Measurements from ENCODE around the gene ISL1. TPM values are rescaled to one million over a fixed set of nuclear protein-coding genes. Genes with fewer than 3 reads are reported as not detected.

Gene ISL1
- total and polyA plus RNA-seq, 2 donors (not counting 1 experiment from before 2014, with no cell fraction given): not detected

DNA sequence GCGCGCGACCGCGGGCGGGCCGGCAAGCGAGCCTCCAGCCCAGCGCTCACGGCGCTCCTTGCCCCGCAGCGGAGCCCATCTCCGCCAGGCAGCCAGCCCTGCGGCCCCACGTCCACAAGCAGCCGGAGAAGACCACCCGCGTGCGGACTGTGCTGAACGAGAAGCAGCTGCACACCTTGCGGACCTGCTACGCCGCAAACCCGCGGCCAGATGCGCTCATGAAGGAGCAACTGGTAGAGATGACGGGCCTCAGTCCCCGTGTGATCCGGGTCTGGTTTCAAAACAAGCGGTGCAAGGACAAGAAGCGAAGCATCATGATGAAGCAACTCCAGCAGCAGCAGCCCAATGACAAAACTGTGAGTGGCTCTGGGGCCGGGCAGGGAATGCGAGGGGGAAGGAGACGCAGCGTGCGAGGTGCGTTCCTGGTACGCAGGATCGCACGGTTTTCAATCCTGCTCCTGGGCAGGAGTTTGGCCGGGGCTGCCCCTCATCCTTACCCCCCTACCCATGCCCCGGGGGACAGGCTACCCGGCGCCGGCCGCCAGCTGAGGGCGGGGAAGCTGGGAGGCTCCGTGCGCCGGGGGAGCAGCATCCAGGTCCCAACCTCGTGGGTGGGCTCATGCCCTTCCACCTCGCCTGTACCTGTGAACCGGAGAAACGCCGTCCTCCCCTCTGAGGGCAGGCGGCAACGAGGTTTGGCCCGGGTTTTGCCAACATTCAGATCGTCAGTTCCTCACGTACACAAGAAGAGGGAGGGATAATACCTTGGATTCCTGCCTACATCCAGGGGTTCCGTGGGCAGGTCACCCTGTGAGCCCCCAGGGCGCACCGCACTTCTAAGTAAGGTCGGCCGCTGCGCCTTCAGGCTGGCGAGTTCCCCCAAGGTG is 6.6 kb downstream of the ISL1 start:
- no peaks in the 10 kb centered on the region for H3K4me1 ChIP-seq (ENCODE audit: control insufficient read depth in 2 of 2, insufficient read depth in 2 of 2, low read length in 2 of 2)
- H3K27me3 ChIP-seq (replicated peaks in 1 of 4; ENCODE audit: control extremely low read depth in 1 of 4, control insufficient read depth in 3 of 4, insufficient read depth in 4 of 4, low read length in 3 of 4): peaks cover 0 to 46% (median 26%) of the 10 kb centered on the region in 4 experiments
- Mint-ChIP-seq H3K4me1 (no peaks in the 10 kb centered on the region), H3K27me3 (peaks cover 52% of the 10 kb centered on the region), H3K9me3 (ENCODE audit: insufficient read depth) (no peaks in the 10 kb centered on the region), H3K4me3 (no peak overlapping the region), H3K27ac (no peak overlapping the region)
- H3K4me3 ChIP-seq (ENCODE audit: control extremely low read depth in 1 of 5, extremely low read depth in 1 of 5, insufficient read depth in 1 of 5, low read depth in 2 of 5, low read length in 4 of 5): no peak overlapping the region
- no peaks in the 10 kb centered on the region for H3K36me3 ChIP-seq (replicated peaks in 1 of 2; ENCODE audit: control extremely low read depth in 1 of 2, control insufficient read depth in 1 of 2, extremely low read depth in 1 of 2, insufficient read depth in 2 of 2, low read length in 1 of 2)
- H3K27ac ChIP-seq (ENCODE audit: low read length in 2 of 2): no peak overlapping the region
- POLR2A ChIA-PET: no interaction called here
- TF ChIP-seq EZH2 (IDR thresholded peaks at IDR 0.05; ENCODE audit: borderline replicate concordance, insufficient read depth, low read depth, low read length, poor library complexity, severe bottlenecking): no peak
- TF ChIP-seq, protein P1, sequence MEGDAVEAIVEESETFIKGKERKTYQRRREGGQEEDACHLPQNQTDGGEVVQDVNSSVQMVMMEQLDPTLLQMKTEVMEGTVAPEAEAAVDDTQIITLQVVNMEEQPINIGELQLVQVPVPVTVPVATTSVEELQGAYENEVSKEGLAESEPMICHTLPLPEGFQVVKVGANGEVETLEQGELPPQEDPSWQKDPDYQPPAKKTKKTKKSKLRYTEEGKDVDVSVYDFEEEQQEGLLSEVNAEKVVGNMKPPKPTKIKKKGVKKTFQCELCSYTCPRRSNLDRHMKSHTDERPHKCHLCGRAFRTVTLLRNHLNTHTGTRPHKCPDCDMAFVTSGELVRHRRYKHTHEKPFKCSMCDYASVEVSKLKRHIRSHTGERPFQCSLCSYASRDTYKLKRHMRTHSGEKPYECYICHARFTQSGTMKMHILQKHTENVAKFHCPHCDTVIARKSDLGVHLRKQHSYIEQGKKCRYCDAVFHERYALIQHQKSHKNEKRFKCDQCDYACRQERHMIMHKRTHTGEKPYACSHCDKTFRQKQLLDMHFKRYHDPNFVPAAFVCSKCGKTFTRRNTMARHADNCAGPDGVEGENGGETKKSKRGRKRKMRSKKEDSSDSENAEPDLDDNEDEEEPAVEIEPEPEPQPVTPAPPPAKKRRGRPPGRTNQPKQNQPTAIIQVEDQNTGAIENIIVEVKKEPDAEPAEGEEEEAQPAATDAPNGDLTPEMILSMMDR (IDR thresholded peaks at IDR 0.05): no peak
- no peaks in the 10 kb centered on the region for H4K20me1 ChIP-seq (ENCODE audit: control insufficient read depth, insufficient read depth, low read length, poor library complexity, severe bottlenecking)
- no peak for DNase-seq
- no peak overlapping the region for H2AFZ ChIP-seq (ENCODE audit: insufficient read depth, low read depth, low read length, poor library complexity, severe bottlenecking)
- peaks cover 0 to 18% (median 0%) of the 10 kb centered on the region in 3 donors for H3K9me3 ChIP-seq (ENCODE audit: control extremely low read depth in 1 of 3, control insufficient read depth in 2 of 3, insufficient read depth in 1 of 3, low read length in 2 of 3)
- CTCF ChIA-PET: no interaction called here
- intact Hi-C loops (cut with micrococcal nuclease): no loop called here
- no peaks in the 10 kb centered on the region for H3K79me2 ChIP-seq (ENCODE audit: control insufficient read depth, insufficient read depth, low read length)
- 12% methylated on average over 67 of the region's 68 CpGs for WGBS (ENCODE audit: insufficient coverage)
- ATAC-seq (ENCODE audit: low read depth): no peak
- no peak overlapping the region for H3K4me2 ChIP-seq (replicated peaks; ENCODE audit: low read depth, low read length, poor library complexity, severe bottlenecking)
- no peak overlapping the region for H3K9ac ChIP-seq (ENCODE audit: low read length)

DNA sequence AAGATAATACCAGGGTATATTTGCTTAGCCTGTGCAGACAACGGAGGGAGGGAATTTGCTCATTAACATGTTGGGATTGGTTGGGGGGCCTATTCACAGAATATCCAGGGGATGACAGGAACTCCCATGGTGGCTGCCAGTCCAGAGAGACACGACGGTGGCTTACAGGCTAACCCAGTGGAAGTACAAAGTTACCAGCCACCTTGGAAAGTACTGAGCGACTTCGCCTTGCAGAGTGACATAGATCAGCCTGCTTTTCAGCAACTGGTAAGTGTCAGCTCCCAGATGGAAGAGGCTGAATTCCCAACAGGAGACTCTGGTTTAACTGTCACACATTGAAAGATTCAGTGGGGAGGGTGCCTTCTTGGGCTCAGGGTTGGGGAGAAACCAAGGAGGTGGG is 7.9 kb downstream of the ISL1 start:
- TF ChIP-seq, protein P1 (IDR thresholded peaks at IDR 0.05): no peak
- no peak for TF ChIP-seq EZH2 (IDR thresholded peaks at IDR 0.05; ENCODE audit: borderline replicate concordance, insufficient read depth, low read depth, low read length, poor library complexity, severe bottlenecking)
- intact Hi-C loops (cut with micrococcal nuclease): no loop called here
- 22% methylated on average over 5 of the region's 5 CpGs for WGBS (ENCODE audit: insufficient coverage)
- Histone ChIP-seq H3K4me3 (ENCODE audit: control extremely low read depth in 1 of 5, extremely low read depth in 1 of 5, insufficient read depth in 1 of 5, low read depth in 2 of 5, low read length in 4 of 5) (no peak overlapping the region), H3K79me2 (ENCODE audit: control insufficient read depth, insufficient read depth, low read length) (no peaks in the 10 kb centered on the region), H3K4me2 (replicated peaks; ENCODE audit: low read depth, low read length, poor library complexity, severe bottlenecking) (no peak overlapping the region), H3K36me3 (replicated peaks in 1 of 2; ENCODE audit: control extremely low read depth in 1 of 2, control insufficient read depth in 1 of 2, extremely low read depth in 1 of 2, insufficient read depth in 2 of 2, low read length in 1 of 2) (no peaks in the 10 kb centered on the region), H3K27ac (ENCODE audit: low read length in 2 of 2) (no peak overlapping the region), H3K9me3 (ENCODE audit: control extremely low read depth in 1 of 3, control insufficient read depth in 2 of 3, insufficient read depth in 1 of 3, low read length in 2 of 3) (peaks cover 0 to 18% (median 0%) of the 10 kb centered on the region in 3 donors), H3K9ac (ENCODE audit: low read length) (no peak overlapping the region), H2AFZ (ENCODE audit: insufficient read depth, low read depth, low read length, poor library complexity, severe bottlenecking) (no peak overlapping the region), H3K27me3 (replicated peaks in 1 of 4; ENCODE audit: control extremely low read depth in 1 of 4, control insufficient read depth in 3 of 4, insufficient read depth in 4 of 4, low read length in 3 of 4) (peaks cover 0 to 42% (median 16%) of the 10 kb centered on the region in 4 experiments), H3K4me1 (ENCODE audit: control insufficient read depth in 2 of 2, insufficient read depth in 2 of 2, low read length in 2 of 2) (no peaks in the 10 kb centered on the region), H4K20me1 (ENCODE audit: control insufficient read depth, insufficient read depth, low read length, poor library complexity, severe bottlenecking) (no peaks in the 10 kb centered on the region)
- Mint-ChIP-seq H3K9me3 (ENCODE audit: insufficient read depth) (no peaks in the 10 kb centered on the region), H3K27ac (no peak overlapping the region), H3K4me1 (no peaks in the 10 kb centered on the region), H3K4me3 (no peak overlapping the region), H3K27me3 (peaks cover 60% of the 10 kb centered on the region)
- POLR2A ChIA-PET: no interaction called here
- no peak for DNase-seq
- CTCF ChIA-PET: no interaction called here
- ATAC-seq (ENCODE audit: low read depth): no peak
